GM12878 (cell line): ENCODE results near the gene SH2D7. TPM values are rescaled to one million over a fixed set of nuclear protein-coding genes. Genes with fewer than 3 reads are reported as not detected.

Experiments used
- ATF7 ChIP-seq: fragments of 450-650 bp; IDR thresholded peaks from 2 replicates; pipeline ENCODE4 v1.6.1; 2016; ENCODE audit warnings: low read depth, mild to moderate bottlenecking
- BMI1 ChIP-seq: fragments of 450-650 bp; IDR thresholded peaks from 2 replicates; pipeline ENCODE4 v1.6.1; 2016; ENCODE audit warnings: mild to moderate bottlenecking, moderate library complexity, borderline replicate concordance
- E4F1 ChIP-seq: fragments of 450-650 bp; IDR thresholded peaks from 2 replicates; pipeline ENCODE4 v1.6.1; 2018; ENCODE audit warnings: borderline replicate concordance, mild to moderate bottlenecking; ENCODE audit not compliant: partially characterized antibody
- IKZF1 ChIP-seq: fragments of 450-650 bp; conservative IDR thresholded peaks from 2 replicates; pipeline ENCODE4 v1.6.1; 2017; ENCODE audit warnings: antibody characterized with exemption, mild to moderate bottlenecking
- NFYA ChIP-seq: IDR thresholded peaks from 2 replicates; pipeline ENCODE4 v1.6.1; 2011; ENCODE audit warnings: low read depth, mild to moderate bottlenecking, low read length, improper control_type of control experiment, borderline replicate concordance
- NR2F1 ChIP-seq: fragments of 450-650 bp; conservative IDR thresholded peaks from 2 replicates; pipeline ENCODE4 v1.6.1; 2017; ENCODE audit warnings: mild to moderate bottlenecking
- POLR2A ChIP-seq: IDR thresholded peaks from 2 replicates; pipeline ENCODE4 v1.6.1; 2011; ENCODE audit warnings: low read depth, mild to moderate bottlenecking, low read length
- SMAD5 ChIP-seq: IDR thresholded peaks from 2 replicates; pipeline ENCODE4 v1.6.1; 2016; ENCODE audit warnings: antibody characterized with exemption, low read depth
- SUZ12 ChIP-seq: fragments of 200-600 bp; sonication (generic); IDR thresholded peaks from one replicate; pipeline ENCODE4 v1.6.1; 2018; ENCODE audit warnings: antibody characterized with exemption, mild to moderate bottlenecking; ENCODE audit not compliant: unreplicated experiment
- WRNIP1 ChIP-seq: IDR thresholded peaks from 2 replicates; pipeline ENCODE4 v1.6.1; 2011; ENCODE audit warnings: low read depth, low read length, improper control_type of control experiment, borderline replicate concordance
- ZNF207 ChIP-seq: fragments of 450-650 bp; IDR thresholded peaks from 2 replicates; pipeline ENCODE4 v1.6.1; 2014; ENCODE audit warnings: antibody characterized with exemption, mild to moderate bottlenecking, borderline replicate concordance
- ZNF24 ChIP-seq: fragments of 450-650 bp; IDR thresholded peaks from 2 replicates; pipeline ENCODE4 v1.6.1; 2017; ENCODE audit warnings: antibody characterized with exemption, mild to moderate bottlenecking
- ZNF384 ChIP-seq: IDR thresholded peaks from 2 replicates; pipeline ENCODE4 v1.6.1; 2012; ENCODE audit warnings: low read depth, mild to moderate bottlenecking, low read length, improper control_type of control experiment, borderline replicate concordance
- ZZZ3 ChIP-seq: IDR thresholded peaks from 2 replicates; pipeline ENCODE4 v1.6.1; 2011; ENCODE audit warnings: low read depth; ENCODE audit not compliant: control insufficient read depth, insufficient read length
- polyA plus RNA-seq, 11 experiments: library from polyadenylated mRNA; depleted of rRNA in 4 of 11; unstranded in 6 of 11; stranded (reverse) in 5 of 11; fragments of >200 nt; fragmentation: Nextera tagmentation in 4 of 11; fragmentation: Illumina TruSeq in 1 of 11; extraction: Ambion mirVana in 4 of 11; extraction: Trizol in 1 of 11; gene quantifications; 1 replicate in 1 of 11; 2 replicates in 10 of 11; pipeline versions ENCODE4 v1.2.1 to v1.2.3, GENCODE V29; 2011 to 2016; ENCODE audit warnings: inconsistent platforms in 2 of 11, missing spikeins in 2 of 11, low read depth in 1 of 11
- total RNA-seq, 4 experiments: library from RNA; depleted of rRNA in 3 of 4; stranded (reverse); fragments of >200 nt in 3 of 4; fragmentation: Illumina TruSeq in 1 of 4; extraction: Trizol in 1 of 4; gene quantifications; 2 replicates each; pipeline versions ENCODE4 v1.2.1 to v1.2.3, GENCODE V29; 2013 to 2021
- TF ChIP-seq, protein P1 (sequence below): IDR thresholded peaks from 2 replicates; pipeline ENCODE4 v1.6.1; 2011; ENCODE audit warnings: low read depth, low read length, improper control_type of control experiment, borderline replicate concordance
- TF ChIP-seq, protein P2 (sequence below): IDR thresholded peaks from 2 replicates; pipeline ENCODE4 v1.6.1; 2011; ENCODE audit warnings: borderline replicate concordance, low read depth, mild to moderate bottlenecking, moderate library complexity, mixed read lengths, low read length; ENCODE audit not compliant: insufficient read depth; ENCODE audit errors: extremely low read length
- TF ChIP-seq, protein P3 (sequence below): IDR thresholded peaks from 2 replicates; pipeline ENCODE4 v1.6.1; 2012; ENCODE audit warnings: mild to moderate bottlenecking, low read depth, low read length

The SH2D7 gene
- total and polyA plus RNA-seq, 10 of the 15 experiments (the other 5 are each of a cell fraction or from before 2014, with no cell fraction given), result 0.04 to 0.06 TPM; not detected in 8

DNA sequence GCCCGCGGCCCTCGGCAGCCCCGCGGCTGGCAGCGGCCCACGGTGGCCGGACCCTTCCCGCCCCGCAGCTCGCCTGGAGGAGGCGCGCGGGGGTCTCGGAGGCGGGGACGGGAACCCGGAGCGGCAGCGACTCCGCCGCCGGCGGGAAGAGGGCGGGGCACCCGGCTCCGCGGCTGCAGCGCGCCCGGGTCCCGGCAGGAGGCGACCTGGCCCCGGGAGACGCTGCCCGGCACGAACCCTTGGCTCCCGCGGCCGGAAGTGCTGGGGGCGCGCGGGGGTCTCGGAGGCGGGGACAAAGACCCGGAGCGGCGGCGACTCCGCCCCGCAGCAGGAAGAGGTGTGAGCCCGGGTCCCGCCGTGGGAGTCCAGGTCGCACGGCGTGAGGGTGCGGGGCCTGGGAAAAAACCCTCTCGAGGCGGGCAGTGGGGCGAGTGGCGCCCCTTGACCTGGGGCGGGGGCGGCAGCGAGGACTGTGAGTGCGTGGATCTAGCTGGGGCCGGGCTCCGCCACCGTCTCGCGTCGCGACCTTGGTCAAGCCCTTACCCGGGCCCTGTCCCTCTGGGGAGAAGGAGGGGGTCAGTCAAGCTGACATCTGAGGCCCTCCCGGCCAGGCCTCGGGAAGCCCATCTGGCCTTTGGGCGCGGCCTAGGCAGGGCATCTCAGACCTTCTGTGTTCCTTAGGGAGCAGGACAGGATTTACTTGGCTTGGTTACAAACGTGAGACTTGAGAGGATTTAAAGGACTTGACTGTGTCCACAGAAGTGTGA is 39.1 kb downstream of the SH2D7 start, which contains the start of gene CIB2 (continued):
- TF ChIP-seq SUZ12 (no peak), NR2F1 (peak; percentile 97), NFYA (no peak), ZNF384 (no peak), IKZF1 (peak; percentile 81), POLR2A (peak; percentile 80), WRNIP1 (no peak), ZNF207 (no peak; the same call in 1 of the 2 replicates), ZNF24 (0 out of 2 replicates have a peak, but pooled peaks have one; percentile 37), ZZZ3 (no peak), ATF7 (no peak), BMI1 (no peak), E4F1 (no peak), SMAD5 (no peak)
- TF ChIP-seq, protein P1, sequence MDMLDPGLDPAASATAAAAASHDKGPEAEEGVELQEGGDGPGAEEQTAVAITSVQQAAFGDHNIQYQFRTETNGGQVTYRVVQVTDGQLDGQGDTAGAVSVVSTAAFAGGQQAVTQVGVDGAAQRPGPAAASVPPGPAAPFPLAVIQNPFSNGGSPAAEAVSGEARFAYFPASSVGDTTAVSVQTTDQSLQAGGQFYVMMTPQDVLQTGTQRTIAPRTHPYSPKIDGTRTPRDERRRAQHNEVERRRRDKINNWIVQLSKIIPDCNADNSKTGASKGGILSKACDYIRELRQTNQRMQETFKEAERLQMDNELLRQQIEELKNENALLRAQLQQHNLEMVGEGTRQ, result no peak
- TF ChIP-seq, protein P2, sequence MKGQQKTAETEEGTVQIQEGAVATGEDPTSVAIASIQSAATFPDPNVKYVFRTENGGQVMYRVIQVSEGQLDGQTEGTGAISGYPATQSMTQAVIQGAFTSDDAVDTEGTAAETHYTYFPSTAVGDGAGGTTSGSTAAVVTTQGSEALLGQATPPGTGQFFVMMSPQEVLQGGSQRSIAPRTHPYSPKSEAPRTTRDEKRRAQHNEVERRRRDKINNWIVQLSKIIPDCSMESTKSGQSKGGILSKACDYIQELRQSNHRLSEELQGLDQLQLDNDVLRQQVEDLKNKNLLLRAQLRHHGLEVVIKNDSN, result no peak
- TF ChIP-seq, protein P3, sequence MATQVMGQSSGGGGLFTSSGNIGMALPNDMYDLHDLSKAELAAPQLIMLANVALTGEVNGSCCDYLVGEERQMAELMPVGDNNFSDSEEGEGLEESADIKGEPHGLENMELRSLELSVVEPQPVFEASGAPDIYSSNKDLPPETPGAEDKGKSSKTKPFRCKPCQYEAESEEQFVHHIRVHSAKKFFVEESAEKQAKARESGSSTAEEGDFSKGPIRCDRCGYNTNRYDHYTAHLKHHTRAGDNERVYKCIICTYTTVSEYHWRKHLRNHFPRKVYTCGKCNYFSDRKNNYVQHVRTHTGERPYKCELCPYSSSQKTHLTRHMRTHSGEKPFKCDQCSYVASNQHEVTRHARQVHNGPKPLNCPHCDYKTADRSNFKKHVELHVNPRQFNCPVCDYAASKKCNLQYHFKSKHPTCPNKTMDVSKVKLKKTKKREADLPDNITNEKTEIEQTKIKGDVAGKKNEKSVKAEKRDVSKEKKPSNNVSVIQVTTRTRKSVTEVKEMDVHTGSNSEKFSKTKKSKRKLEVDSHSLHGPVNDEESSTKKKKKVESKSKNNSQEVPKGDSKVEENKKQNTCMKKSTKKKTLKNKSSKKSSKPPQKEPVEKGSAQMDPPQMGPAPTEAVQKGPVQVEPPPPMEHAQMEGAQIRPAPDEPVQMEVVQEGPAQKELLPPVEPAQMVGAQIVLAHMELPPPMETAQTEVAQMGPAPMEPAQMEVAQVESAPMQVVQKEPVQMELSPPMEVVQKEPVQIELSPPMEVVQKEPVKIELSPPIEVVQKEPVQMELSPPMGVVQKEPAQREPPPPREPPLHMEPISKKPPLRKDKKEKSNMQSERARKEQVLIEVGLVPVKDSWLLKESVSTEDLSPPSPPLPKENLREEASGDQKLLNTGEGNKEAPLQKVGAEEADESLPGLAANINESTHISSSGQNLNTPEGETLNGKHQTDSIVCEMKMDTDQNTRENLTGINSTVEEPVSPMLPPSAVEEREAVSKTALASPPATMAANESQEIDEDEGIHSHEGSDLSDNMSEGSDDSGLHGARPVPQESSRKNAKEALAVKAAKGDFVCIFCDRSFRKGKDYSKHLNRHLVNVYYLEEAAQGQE, result no peak
